ENCODE results near the gene COL25A1.

DNA sequence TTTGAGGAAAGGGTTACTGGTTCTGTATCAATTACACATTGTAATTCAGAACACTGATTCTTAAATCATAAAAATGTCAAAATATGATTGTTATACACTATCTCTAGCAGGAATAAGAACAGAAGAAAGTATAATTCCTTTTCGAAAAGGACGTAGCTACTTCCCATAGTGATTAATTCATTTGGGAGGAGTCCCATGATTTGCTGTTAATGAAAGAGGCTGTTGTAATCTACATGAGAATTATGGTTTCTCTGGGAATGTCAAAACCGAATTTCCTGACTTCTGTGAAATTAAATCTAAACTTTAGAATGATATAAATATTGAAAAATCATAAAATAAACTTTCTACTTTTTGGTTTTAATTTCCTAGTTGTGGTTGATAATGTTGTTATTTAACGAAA, 348.5 kb downstream of the COL25A1 start:
- no peak for TF ChIP-seq EP300 (IDR thresholded peaks at IDR 0.05; ENCODE audit: low read depth)
- TF ChIP-seq, protein P1, sequence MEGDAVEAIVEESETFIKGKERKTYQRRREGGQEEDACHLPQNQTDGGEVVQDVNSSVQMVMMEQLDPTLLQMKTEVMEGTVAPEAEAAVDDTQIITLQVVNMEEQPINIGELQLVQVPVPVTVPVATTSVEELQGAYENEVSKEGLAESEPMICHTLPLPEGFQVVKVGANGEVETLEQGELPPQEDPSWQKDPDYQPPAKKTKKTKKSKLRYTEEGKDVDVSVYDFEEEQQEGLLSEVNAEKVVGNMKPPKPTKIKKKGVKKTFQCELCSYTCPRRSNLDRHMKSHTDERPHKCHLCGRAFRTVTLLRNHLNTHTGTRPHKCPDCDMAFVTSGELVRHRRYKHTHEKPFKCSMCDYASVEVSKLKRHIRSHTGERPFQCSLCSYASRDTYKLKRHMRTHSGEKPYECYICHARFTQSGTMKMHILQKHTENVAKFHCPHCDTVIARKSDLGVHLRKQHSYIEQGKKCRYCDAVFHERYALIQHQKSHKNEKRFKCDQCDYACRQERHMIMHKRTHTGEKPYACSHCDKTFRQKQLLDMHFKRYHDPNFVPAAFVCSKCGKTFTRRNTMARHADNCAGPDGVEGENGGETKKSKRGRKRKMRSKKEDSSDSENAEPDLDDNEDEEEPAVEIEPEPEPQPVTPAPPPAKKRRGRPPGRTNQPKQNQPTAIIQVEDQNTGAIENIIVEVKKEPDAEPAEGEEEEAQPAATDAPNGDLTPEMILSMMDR (IDR thresholded peaks at IDR 0.05): no peak
